SU-DHL-6 (cell line): ENCODE data around the gene MKKS.

Experiments used
- EZH2phosphoT487 ChIP-seq: fragments of 200-600 bp; sonication (generic), shearing (Covaris generic); conservative IDR thresholded peaks from 2 replicates; pipeline ENCODE4 v1.6.1; 2018; ENCODE audit warnings: mild to moderate bottlenecking, antibody characterized with exemption, low read length, moderate library complexity, mixed read lengths
- TF ChIP-seq, protein P1 (sequence below): fragments of 200-600 bp; sonication (generic); IDR thresholded peaks from one replicate; pipeline ENCODE4 v1.5.1; 2017; ENCODE audit warnings: antibody characterized with exemption, mild to moderate bottlenecking, low read length, moderate library complexity; ENCODE audit not compliant: insufficient read depth, poor library complexity, severe bottlenecking

- TF ChIP-seq, protein P1, sequence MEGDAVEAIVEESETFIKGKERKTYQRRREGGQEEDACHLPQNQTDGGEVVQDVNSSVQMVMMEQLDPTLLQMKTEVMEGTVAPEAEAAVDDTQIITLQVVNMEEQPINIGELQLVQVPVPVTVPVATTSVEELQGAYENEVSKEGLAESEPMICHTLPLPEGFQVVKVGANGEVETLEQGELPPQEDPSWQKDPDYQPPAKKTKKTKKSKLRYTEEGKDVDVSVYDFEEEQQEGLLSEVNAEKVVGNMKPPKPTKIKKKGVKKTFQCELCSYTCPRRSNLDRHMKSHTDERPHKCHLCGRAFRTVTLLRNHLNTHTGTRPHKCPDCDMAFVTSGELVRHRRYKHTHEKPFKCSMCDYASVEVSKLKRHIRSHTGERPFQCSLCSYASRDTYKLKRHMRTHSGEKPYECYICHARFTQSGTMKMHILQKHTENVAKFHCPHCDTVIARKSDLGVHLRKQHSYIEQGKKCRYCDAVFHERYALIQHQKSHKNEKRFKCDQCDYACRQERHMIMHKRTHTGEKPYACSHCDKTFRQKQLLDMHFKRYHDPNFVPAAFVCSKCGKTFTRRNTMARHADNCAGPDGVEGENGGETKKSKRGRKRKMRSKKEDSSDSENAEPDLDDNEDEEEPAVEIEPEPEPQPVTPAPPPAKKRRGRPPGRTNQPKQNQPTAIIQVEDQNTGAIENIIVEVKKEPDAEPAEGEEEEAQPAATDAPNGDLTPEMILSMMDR: no peak
- no peak for TF ChIP-seq EZH2phosphoT487
These were observed 20.2 kb upstream of the MKKS start for GRCh38 chr20:10454151-10454750.
